Activated CD8-positive, alpha-beta T cell treated with anti-CD3 and anti-CD28 coated beads, Interleukin-2, amount 10 ng/mL, durations not matched to agents 7 days and 5 days (primary cell): ENCODE data around the gene ARSI. TPM values are rescaled to one million over a fixed set of nuclear protein-coding genes. Genes with fewer than 3 reads are reported as not detected.
A peak's percentile ranks its signal among the peaks of the same experiment; 100 is the strongest.

ENCODE experiments used
- ATAC-seq: fragments of 150-1000 bp; cut with Tn5 transposase; one replicate; pipeline ENCODE4 v1.10.0; 2021; ENCODE audit warnings: moderate library complexity
- CTCF ChIA-PET: fragments of 350-600 bp; sonication (Branson Sonifier 250); formaldehyde crosslinking; loops from one replicate; lab custom pipeline; 2021; ENCODE audit warnings: antibody characterized with exemption; lab: Charles Lee
- POLR2A ChIA-PET: fragments of 350-600 bp; sonication (Branson Sonifier 250); formaldehyde crosslinking; loops from one replicate; lab custom pipeline; 2021; ENCODE audit warnings: antibody characterized with exemption; lab: Charles Lee
- DNase-seq: peaks from one replicate; pipeline ENCODE4 v3.0.0-alpha.2; 2020
- H3K27ac Mint-ChIP-seq: one replicate; pipeline ENCODE4 v1.8.0; 2021; ENCODE audit warnings: mild to moderate bottlenecking, mixed read lengths
- H3K27me3 Mint-ChIP-seq: one replicate; pipeline ENCODE4 v1.8.0; 2021; ENCODE audit warnings: low read depth, mixed read lengths
- H3K36me3 Mint-ChIP-seq: one replicate; pipeline ENCODE4 v1.8.0; 2021; ENCODE audit warnings: low read depth, mixed read lengths
- H3K4me1 Mint-ChIP-seq: one replicate; pipeline ENCODE4 v1.8.0; 2021; ENCODE audit warnings: low read depth, mixed read lengths
- H3K4me3 Mint-ChIP-seq: one replicate; pipeline ENCODE4 v1.8.0; 2021; ENCODE audit warnings: mild to moderate bottlenecking, mixed read lengths
- H3K9me3 Mint-ChIP-seq: one replicate; pipeline ENCODE4 v1.8.0; 2022; ENCODE audit warnings: mixed read lengths; ENCODE audit not compliant: insufficient read depth
- total RNA-seq, 2 experiments: library from RNA; stranded (reverse); gene quantifications; one replicate each; pipeline ENCODE4 v1.2.3, GENCODE V29; 2021

Gene ARSI
- total RNA-seq, 2 experiments from 2014 or later = not detected

- H3K4me3 Mint-ChIP-seq = no peak overlapping the region
- no peak for ATAC-seq
- no peak for DNase-seq
- H3K36me3 Mint-ChIP-seq = no peaks in the 10 kb centered on the region
- no peaks in the 10 kb centered on the region for H3K4me1 Mint-ChIP-seq
- no peaks in the 10 kb centered on the region for H3K9me3 Mint-ChIP-seq
- ChIA-PET CTCF (no interaction called here), POLR2A (no interaction called here)
- H3K27me3 Mint-ChIP-seq = peaks cover 23% of the 10 kb centered on the region
- H3K27ac Mint-ChIP-seq = no peak overlapping the region
Observed at GRCh38 chr5:150296496-150296895, 6.2 kb downstream of the ARSI start.

GRCh38 chr5:150295741-150296486, 6.8 kb downstream of the ARSI start:
- no peak for DNase-seq
- CTCF ChIA-PET = no interaction called here
- POLR2A ChIA-PET = interaction anchor here (0.6 kb wide), 1 partner anchor 753 kb away, joined by 3 read pairs; no protein-coding TSS in a partner anchor
- H3K4me1 Mint-ChIP-seq = no peaks in the 10 kb centered on the region
- no peaks in the 10 kb centered on the region for H3K36me3 Mint-ChIP-seq
- no peak for ATAC-seq
- H3K4me3 Mint-ChIP-seq = no peak overlapping the region
- no peak overlapping the region for H3K27ac Mint-ChIP-seq
- H3K9me3 Mint-ChIP-seq = no peaks in the 10 kb centered on the region
- peaks cover 17% of the 10 kb centered on the region for H3K27me3 Mint-ChIP-seq

GRCh38 chr5:150295172-150295634, 7.5 kb downstream of the ARSI start:
- Mint-ChIP-seq H3K4me3 (no peak overlapping the region), H3K4me1 (no peaks in the 10 kb centered on the region), H3K36me3 (no peaks in the 10 kb centered on the region), H3K9me3 (no peaks in the 10 kb centered on the region), H3K27ac (no peak overlapping the region), H3K27me3 (peaks cover 14% of the 10 kb centered on the region)
- no peak for ATAC-seq
- POLR2A ChIA-PET = interaction anchor here (0.6 kb wide), 1 partner anchor 753 kb away, joined by 3 read pairs; no protein-coding TSS in a partner anchor
- CTCF ChIA-PET = no interaction called here
- no peak for DNase-seq

GRCh38 chr5:150294551-150295071, 8.1 kb downstream of the ARSI start:
- DNase-seq = no peak
- Mint-ChIP-seq H3K27ac (no peak overlapping the region), H3K4me3 (no peak overlapping the region), H3K9me3 (no peaks in the 10 kb centered on the region), H3K27me3 (peaks cover 8% of the 10 kb centered on the region), H3K4me1 (no peaks in the 10 kb centered on the region), H3K36me3 (no peaks in the 10 kb centered on the region)
- CTCF ChIA-PET = no interaction called here
- POLR2A ChIA-PET = no interaction called here
- ATAC-seq = no peak

- ChIA-PET POLR2A (no interaction called here), CTCF (interaction anchor here (0.5 kb wide), 1 partner anchor 295 kb away, joined by 3 read pairs; no protein-coding TSS in a partner anchor)
- Mint-ChIP-seq H3K27me3 (peaks cover 6% of the 10 kb centered on the region), H3K4me3 (no peak overlapping the region), H3K4me1 (no peaks in the 10 kb centered on the region), H3K36me3 (no peaks in the 10 kb centered on the region), H3K27ac (no peak overlapping the region), H3K9me3 (no peaks in the 10 kb centered on the region)
- ATAC-seq (no peak), DNase-seq (no peak)
Observed at GRCh38 chr5:150293091-150293941, 9.4 kb downstream of the ARSI start.

GRCh38 chr5:150291388-150292385, 11.0 kb downstream of the ARSI start:
- Mint-ChIP-seq H3K27ac (no peak overlapping the region), H3K4me3 (no peak overlapping the region), H3K36me3 (no peaks in the 10 kb centered on the region), H3K4me1 (no peaks in the 10 kb centered on the region), H3K27me3 (peaks cover 10% of the 10 kb centered on the region), H3K9me3 (no peaks in the 10 kb centered on the region)
- ChIA-PET POLR2A (no interaction called here), CTCF (interaction anchor here (1.1 kb wide), 1 partner anchor 29 kb away, joined by 3 read pairs; no protein-coding TSS in a partner anchor)
- ATAC-seq (no peak), DNase-seq (no peak)

GRCh38 chr5:150289551-150290390, 12.9 kb downstream of the ARSI start, which contains the start of gene CAMK2A:
CAMK2A (minus strand) TSS chr5:150289773; CDS start chr5:150289625, 148 bp downstream.
- Mint-ChIP-seq H3K4me3 (no peak within 1 kb of the TSS), H3K27ac (no peak within 1 kb of the TSS), H3K4me1 (no peaks in the 10 kb centered on the region), H3K27me3 (peaks cover 10% of the 10 kb centered on the region), H3K36me3 (no peaks in the 10 kb centered on the region), H3K9me3 (no peaks in the 10 kb centered on the region)
- no peak for DNase-seq
- CTCF ChIA-PET = interaction anchor here (1.2 kb wide), 1 partner anchor 62 kb away, joined by 4 read pairs; no protein-coding TSS in a partner anchor
- POLR2A ChIA-PET = no interaction called here
- ATAC-seq = peak; percentile 46

- ChIA-PET POLR2A (no interaction called here), CTCF (no interaction called here)
- H3K27me3 Mint-ChIP-seq = peaks cover 10% of the 10 kb centered on the region
- no peaks in the 10 kb centered on the region for H3K9me3 Mint-ChIP-seq
- DNase-seq (no peak), ATAC-seq (no peak)
- H3K36me3 Mint-ChIP-seq = no peaks in the 10 kb centered on the region
- H3K27ac Mint-ChIP-seq = no peak overlapping the region
- no peak overlapping the region for H3K4me3 Mint-ChIP-seq
- no peaks in the 10 kb centered on the region for H3K4me1 Mint-ChIP-seq
Observed at GRCh38 chr5:150288791-150289190, 13.9 kb downstream of the ARSI start.

GRCh38 chr5:150288361-150288760, 14.3 kb downstream of the ARSI start:
- ChIA-PET POLR2A (interaction anchor here (0.6 kb wide), 1 partner anchor 180 kb away, joined by 4 read pairs; no protein-coding TSS in a partner anchor), CTCF (no interaction called here)
- no peak overlapping the region for H3K4me3 Mint-ChIP-seq
- H3K27me3 Mint-ChIP-seq = peaks cover 10% of the 10 kb centered on the region
- H3K36me3 Mint-ChIP-seq = no peaks in the 10 kb centered on the region
- H3K4me1 Mint-ChIP-seq = no peaks in the 10 kb centered on the region
- no peak for DNase-seq
- ATAC-seq = no peak
- no peaks in the 10 kb centered on the region for H3K9me3 Mint-ChIP-seq
- no peak overlapping the region for H3K27ac Mint-ChIP-seq

GRCh38 chr5:150286820-150287219, 15.9 kb downstream of the ARSI start:
- DNase-seq = no peak
- ATAC-seq = peak; percentile 56
- Mint-ChIP-seq H3K9me3 (no peaks in the 10 kb centered on the region), H3K36me3 (no peaks in the 10 kb centered on the region), H3K27ac (no peak overlapping the region), H3K27me3 (peaks cover 9% of the 10 kb centered on the region), H3K4me1 (no peaks in the 10 kb centered on the region), H3K4me3 (no peak overlapping the region)
- CTCF ChIA-PET = no interaction called here
- POLR2A ChIA-PET = no interaction called here
